ENCODE measurements around the gene ITGA3.

Gene ITGA3

DNA sequence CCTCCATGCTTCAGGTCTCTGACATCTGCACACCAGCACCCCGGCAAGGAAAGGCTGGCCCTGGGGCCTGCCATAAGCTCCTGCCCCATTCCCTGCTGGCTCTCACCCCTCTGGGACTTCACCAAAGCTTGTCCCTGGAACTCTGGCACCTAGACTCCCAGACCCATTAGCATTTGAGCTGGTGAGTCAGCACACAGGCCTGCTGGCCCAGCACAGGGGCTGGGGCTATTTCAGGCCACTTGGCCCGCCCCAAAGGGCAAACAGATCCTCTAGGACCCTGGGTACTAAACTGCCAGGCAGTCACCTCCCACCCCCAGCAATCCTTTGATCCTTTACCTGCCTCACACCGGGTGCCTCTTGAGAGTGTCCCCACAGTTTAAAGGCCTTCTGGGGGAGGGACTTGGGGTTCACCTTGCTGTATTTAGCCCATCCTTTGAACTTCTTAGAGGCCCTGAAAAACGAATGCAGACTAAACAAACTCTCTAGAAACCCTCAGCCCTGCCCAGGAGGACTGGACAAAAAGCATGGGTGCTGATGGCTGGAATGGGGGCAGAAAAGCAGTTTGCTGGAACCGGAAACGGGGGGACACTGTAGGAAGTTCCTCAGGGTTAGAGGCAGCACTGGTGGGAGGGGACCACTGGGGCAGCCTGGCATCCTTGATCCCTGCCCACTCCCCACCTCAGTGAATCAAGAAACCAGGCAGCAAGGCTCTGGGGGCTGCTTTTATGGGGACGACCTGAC lies 77.3 kb downstream of the ITGA3 start:
- no peak for DNase-seq

DNA sequence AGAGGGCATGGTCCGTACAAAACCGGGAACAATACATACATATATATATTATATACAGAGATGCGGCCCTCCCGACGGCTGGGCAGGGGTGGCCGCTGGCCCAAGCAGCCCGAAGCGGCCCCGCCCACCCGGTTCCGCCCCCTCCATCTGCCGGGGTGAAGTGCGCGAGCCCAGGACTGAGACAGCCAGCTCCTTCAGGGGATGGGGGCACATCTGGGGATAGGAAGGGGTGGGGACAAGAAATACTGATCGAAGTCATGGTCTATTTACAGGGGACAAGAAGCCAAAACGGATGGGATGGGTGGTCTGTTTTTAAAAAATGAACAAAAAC lies 77.8 kb downstream of the ITGA3 start:
- no peak for DNase-seq

DNA sequence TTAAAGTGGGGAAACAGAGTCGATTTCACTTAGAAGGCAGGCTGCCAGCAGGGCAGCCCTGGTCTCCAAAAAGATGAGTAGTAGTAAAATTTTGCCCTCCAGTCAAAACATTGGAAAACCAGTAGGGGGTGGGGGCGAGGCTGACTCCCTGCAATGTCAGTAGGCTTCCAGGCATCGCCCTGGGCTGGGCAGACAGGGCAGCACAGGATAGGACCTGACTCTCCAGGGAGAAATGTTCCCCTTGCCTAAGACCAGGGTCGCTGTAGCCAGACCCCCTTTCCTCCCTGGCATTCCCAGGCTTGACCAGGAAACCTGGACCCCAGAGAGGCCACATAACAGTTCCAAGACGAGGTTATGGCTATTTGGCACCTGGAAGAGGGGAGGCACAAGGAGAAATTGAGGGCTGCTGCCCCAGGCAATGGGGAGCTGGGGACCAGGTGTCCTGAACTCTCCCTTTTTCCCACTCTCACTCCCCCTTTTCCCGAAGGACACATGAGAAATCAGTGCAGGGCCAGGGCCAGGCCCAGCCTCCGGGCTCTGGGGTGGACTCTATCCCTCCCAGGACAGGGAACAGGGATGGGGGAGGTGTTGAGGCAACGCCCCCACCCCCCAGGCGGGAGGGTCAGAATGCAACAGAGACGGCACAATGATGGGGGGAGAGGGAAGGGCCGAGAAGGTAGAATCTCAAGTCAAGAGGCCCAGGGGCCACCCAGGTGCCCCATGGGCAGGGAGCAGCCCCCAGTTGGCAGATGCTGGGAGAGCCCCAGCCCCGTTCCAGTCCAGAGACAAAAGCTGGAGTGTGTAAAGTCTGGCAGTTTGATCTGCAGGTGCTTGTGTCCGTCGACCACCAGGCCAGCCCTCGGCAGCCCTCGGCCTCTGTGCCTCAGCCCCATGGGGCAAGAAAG lies 78.5 kb downstream of the ITGA3 start:
- no peak for DNase-seq

- no peak for DNase-seq
These were observed 79.6 kb downstream of the ITGA3 start for GRCh38 chr17:50135316-50136095.

DNA sequence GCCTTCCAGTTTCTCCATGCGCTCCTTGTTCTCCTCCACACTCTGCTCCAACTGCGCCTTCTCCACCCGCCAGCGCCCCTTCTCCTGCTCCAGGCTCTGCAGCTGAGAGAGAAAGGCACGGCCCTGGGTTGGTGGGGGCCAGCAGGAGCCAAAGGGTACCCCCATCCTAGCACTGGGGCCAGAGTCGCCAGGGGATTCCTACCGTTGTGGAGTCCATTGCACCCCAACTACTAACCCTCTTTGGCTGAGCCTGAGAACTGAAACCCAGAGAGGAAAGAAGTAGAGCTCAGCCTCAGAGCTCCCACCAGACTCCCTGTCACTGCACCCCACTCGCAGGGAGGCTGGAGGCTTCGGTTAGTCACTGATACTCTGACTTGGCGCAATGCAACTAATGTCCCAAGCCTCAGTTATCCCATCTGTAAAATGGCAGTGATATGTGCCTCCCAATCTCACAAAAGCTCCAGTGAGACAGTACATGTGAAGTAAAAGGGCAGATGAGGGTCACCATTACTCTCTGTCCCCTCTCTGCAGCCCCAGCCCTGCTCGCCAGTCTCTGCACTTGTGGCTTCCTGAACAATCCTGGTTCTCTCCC lies 80.3 kb downstream of the ITGA3 start:
- DNase-seq = no peak

DNA sequence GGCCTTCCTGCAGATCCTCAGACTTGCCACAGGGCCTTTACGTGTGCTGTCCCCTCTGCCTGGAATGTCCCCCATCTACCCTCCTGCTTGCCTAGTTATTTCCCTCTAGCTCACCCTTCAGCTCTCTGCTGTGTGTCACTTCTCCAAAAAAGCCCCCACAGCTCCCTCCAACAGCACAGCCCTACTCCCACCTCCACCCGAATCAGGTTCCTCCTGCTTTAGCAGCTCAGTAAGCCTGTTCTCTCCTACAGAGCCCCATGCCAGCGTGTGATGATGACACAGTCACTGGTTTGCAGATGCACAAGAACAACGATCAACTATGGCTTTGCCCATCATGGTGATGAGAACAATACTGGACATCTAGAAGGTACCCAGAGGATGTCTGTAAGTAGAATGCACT lies 81.1 kb downstream of the ITGA3 start:
- no peak for DNase-seq

DNA sequence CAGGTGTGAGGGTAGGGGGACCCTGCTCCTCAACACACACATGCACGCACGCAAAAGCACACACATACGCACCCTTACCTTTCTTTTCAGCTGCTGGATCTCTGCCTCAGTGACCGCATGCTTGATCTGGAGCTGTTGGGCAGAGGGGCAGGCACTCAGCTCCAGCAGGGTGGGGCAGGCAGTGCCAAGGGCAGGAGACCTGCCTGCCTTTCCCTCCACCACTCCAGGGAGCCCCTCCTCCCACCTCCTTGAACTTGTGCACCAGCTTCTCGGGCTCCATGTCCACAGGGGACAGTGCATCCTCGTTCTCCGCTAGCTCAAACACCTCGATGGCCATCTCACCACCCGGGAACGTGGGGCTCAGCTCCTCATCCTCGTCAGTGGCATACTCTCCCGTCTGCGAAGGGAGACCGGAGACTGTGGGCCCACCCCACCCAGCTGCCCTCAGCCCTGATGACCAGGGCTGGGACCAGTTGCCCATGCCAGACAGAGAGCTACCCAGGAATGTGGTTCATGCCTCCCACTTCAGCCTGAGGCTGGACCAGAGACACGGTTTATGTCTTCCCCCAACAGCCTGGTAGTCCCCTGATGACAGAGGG lies 83.4 kb downstream of the ITGA3 start:
- DNase-seq = no peak
